Activated CD8-positive, alpha-beta memory T cell treated with anti-CD3 and anti-CD28 coated beads for 4 hours (primary cell): ENCODE measurements around the gene RDH5.

ENCODE experiments used
- DNase-seq, 2 donors: peaks; one replicate each; pipeline ENCODE4 v3.0.0-alpha.2; 2020; ENCODE audit warnings: low read depth in 2 of 2

Gene RDH5

DNA sequence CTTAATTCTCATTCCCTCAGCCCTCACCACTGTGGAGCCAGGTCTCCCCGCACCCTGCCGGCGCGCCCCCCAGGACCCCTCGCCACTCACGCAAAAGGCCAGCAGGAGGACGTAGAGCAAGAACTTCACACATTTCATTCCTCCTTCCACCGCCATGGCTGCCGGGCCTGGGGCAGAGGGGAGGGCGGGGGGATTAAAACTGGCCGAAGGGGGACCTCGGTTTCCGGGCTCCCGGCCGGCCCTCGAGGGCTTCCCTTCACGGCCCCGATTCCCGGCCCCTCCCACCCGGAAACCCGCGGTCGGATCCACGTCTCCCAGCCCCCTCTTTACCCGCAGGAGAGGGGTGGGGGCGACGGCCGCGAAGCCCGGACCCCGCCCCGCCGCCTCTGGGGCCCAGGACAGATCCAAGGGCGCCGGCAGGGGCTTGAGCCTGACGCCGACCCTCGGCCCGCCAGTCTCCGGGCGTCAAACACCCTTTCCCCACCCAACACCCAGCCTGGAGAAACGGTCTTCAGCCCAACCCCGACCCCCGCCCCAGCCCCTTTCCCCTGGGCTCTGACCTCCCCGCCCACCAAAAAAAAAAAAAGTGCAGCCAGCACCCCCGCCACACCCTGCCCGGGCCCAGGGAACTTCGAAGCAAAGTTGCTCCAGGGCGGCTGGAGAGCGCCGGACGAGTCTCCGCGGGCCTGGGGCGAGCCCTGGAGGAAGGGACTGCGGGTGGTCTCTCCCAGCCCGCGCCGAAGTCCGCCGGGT, 8.2 kb downstream of the RDH5 start:
- DNase-seq = no peak

DNA sequence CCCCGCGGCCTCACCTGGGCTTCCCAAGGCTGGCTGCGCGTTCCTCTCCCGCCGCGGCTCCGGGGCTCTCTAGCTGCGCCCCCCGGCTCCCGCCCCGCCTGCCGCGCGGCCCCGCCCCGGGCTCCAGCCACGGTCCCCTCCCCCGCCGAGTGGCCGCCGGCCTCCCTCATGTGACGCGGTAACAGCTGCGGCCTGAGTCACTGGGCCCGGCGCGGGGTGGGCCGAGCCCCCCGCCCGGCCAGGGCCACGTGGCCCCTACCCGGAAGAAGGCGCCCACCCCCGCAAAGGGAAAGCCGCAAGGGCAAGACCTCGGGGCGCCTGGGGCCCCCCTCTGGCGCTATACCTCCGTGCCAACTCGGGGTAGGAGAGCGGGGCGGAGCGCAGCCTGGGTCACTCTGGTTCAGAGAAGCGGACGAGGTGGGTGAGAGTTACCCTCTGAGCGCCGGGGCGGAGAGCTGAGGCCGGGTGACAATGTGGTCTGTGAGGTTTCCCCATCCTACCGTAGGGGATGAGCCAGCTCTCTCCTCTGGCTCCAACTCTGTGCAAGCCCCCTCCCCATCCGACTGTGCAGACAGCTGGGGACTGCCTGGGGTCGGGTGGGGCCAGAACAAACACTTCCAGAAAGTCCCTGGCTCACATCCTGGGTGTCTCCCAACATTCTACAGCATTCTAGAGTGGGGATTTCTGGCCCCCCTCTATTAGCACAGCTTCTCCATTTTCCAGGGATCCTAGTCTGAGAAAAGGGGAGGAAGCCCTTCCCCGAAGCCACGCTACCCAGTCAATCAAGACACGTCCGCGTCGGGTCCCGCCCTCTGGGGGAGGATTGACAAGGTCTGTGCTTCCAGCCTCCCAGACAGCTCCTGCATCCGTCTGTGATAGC, 9.0 kb downstream of the RDH5 start, which contains the start of gene CD63:
Gene CD63, minus strand, starts transcription at position 71 of the 880 bp plus-strand sequence. CDS start 668 bp downstream, outside the sequence.
- peak; percentile 63 to 64 for DNase-seq

DNA sequence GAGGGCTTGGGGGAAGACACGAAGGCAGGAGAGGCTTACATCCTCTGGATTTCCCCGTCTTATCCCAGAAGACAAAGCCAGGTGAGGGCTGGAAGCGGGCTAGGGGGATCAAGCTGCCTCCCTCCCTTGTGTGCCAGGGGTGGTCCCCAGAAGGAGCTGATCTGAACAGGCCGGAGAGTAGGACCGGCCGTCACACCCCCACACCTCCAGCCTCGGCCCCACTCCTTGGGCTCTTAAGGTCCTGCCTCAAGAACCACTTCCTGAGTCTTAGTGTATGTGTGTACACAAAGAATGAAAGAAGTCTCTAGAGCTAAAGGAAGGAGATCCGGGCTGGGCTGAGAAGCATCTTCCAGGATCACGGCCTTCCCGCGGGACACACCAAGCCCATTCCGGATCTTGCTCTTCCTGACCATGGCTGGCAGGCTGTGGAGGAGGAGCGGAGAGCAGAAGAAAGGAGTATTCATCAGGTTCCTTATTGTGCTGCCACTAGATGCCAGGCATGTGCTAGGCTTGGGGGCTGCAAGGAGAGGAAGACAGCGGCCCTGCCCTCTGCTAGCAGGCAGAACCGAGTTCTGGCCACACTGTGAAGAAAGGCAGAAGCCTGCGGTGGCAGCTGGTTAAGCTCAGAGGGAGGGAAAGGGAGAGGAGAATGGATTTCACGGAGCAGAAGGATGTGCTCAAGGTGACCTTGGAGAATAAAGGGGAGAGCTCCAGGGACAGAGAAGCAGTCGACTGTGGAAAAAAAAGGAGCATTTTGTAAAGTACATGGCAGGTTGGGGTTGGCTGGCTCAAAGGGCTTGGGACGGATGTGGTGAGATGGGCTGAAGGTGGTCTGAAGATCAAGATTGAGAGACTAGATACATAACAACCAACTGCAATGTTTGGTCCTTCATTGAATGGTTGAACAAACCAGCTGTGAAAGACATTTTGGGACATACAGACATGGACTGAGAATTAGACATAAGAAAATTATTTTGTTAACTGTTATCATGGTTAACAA, 9.9 kb downstream of the RDH5 start:
- DNase-seq = no peak

DNA sequence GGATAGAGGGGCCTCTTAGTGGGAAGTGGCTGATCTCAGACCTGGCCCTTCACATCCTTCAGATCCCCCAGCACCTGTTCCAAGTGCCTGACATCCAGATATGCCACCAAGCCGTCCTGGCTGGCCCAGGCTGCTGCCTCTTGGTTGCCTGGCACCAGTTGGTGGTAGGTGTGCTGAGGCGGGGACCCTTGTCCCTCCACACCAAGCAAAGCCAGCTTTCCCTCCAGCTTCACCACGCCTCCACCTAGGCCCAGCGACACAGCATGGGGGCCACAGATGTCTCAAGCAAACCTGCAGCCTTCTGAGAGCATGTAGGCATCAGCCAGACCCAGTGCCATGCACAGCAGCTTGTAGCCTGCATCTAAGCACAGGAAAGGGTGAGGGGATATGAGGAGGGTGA, 12.1 kb downstream of the RDH5 start:
- DNase-seq = no peak

DNA sequence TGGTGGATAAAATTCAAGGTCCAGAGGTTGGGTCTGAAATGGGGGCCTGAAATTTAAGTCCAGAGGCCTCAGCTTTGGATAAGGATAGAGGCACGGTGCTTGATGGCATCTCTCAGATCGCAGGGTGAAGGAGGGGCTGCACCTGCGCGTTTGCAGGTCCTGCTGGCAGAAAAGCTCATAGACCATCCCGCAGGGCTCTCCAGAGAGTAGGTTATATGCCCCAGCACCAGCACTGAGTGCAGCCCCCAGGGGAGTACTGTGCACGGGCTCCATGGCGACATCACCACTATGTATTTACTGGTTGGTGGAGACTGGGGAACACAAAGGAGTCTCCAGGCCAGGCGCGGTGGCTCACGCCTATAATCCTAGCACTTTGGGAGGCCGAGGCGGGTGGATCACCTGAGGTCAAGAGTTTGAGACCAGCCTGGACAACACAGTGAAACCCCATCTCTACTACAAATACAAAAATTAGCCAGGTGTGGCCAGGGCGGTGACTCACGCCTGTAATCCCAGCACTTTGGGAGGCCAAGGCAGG, 12.9 kb downstream of the RDH5 start:
- no peak for DNase-seq

DNA sequence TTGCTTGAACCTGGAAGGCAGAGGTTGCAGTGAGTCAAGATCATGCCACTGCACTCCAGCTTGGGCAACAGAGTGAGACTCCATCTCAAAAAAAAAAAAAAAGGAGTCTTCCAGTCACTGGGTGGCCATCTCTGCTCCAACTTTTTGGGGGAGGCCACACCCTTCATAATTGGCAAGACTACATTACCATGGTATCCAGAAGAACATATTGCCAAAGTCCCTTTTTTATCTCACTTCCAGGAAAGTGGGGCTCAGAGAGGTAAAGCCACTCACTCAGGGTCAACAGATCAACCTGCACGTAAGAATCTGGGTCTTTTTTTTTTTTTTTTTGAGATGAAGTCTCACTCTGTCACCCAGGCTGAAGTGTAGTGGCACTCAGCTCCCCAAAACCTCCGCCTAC, 13.7 kb downstream of the RDH5 start:
- no peak for DNase-seq

DNA sequence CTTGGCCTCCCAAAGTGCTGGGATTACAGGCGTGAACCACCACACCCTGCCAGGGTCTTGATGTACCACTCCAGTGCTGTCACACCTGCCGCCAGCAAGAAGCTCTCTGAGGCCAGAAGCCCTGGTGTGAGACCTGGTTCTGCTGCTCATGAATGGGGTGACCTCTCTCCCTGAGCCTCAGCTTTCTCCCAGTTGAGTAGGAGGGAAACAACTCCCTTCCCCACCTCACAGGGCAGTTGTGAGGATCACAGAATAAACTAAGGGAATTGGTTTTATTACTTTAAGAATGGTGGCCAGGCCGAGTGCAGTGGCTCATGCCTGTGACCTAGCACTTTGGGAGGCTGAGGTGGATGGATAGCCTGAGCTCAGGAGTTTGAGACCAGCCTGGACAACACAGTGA, 14.4 kb downstream of the RDH5 start:
- DNase-seq = no peak

DNA sequence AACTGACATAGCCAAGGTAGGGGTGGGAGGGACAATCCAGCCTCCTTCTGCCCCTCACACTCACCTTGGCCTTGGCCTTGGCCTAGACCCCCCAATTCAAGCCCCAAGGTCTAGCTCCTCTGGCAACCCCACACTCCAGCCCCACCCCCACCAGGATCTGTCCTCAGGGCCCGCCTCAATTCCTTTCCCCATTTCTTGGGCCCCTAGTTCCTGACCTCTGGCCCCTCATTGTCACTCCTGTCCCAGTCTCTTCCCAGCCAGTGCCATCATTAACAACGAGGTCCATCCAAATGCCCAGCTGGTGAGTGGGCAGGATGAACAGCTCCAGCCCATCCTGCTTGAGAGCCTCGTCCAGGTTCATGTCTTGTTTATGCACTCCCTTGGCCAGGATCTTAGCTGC, 15.9 kb downstream of the RDH5 start:
- no peak for DNase-seq

DNA sequence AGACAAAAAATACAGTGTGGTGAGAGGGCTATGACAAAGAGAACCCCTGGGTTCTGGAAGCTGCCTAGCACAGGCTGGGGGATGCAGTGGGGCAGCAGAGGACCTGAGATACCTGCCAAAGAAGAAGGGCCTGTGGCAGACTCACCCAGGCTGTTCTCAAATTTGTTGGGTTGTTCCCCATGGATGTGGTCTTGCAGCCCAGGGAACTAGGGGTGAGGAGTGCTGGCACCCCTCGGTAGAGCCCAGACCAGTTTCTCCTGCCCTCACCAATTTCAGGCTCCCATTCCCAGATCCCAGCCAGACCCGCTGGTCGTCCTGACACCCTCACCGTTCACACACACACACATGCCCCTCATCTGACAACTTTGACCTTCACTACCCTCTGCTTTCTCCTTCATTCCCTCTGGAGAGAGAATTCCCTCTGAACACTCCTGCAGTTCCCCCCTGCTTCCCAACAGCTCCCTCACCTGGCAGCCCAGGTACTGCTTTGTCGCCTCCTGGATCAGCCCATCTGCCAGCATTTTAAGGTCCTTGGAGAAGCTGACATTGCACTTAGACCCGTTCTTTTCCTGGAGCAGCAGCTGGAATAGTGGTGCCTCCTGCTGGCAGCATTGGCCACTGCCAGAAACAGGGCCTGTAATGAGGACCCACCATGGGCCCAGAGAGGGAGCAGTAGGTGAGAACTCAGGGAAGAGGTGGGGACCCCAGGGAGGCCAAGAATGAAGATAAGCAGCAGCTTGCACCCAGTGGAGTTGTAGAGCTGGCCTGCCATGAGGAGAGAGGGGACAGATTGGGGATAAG, 16.8 kb downstream of the RDH5 start:
- no peak for DNase-seq

DNA sequence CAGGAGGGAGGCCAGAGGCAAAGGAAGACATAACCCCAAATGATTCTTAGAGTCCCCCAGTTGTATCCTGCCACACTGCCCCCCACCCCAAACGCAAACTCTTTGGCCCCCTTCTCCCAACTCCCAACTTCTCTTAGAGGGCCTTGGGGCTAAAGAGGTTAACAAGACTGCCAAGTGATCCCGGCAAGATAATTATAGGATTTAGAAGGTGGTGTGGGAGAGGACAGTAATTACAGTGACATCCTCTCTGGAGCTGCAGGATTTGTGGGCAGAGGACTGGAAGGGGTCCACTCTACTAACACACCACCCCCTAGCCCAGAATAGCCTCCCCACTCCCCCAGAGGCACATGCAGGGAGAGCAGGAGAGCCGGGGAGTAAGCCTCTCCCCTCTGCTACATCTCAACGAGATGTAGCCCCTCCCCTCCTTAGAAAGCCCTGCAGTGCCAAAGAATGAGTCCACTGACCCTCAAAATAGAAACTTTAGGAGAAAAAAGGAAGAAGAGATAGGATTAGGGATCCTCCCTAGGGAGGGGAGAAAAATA, 17.5 kb downstream of the RDH5 start:
- DNase-seq = no peak

DNA sequence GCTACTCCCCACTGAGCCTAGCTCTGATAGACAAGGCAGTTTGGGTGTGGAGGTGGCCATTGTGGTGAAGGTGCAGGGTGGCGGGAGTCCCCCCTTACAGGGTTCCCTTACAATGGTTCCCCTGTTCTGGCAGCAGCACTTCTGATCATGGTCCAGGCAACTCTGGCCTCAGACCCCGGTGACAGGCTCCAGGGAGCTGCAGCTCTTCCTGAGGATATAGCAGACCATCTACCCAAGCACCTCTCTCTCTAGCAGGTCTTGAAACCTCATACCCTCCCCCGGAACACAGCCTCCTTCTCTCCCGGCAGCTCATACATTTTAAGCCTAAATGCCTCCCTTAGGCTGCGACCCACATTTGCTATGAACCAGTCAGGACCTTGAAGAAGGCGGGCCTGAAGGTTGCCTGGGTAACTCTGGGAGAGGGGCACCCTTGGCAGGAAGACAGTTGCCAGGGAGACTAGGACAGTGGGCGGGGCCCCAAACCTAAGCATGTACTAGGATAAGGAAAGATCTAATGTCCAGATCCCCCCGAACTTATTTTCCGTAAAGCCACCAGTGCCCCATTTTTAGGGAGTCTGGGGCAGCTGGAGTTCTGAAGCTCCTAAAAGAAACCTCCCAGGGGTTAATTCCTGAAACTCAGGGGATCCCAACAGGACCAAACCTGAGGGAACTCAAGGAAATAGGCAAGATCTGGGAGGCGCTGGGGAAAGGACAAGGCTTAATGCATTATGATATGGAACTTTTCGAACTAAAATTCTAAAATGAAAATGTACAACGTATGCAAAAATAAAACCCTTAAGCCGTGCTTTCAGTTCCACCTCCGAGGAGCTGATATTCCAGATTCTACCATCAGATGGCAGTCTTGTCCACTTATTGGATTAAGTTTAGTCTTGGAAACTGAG, 18.2 kb downstream of the RDH5 start:
- peak in 1 of 2 donors; percentile 52 for DNase-seq

DNA sequence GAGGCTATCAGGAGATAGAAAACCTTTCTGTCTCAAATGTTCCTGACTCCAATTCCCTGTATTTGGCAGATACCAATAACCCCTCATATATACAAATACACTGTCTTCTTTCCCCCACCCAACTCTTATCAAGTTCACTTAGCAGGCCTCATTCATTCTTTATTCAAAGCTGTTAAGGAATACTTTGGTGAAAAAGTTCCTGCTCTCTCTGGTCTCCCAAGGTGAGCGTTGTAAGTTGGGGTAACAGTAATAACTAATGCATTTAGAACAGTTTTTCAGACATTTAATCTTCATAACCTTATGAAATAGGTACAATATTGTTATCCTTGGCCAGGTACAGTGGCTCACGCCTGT, 18.8 kb downstream of the RDH5 start:
- no peak for DNase-seq

DNA sequence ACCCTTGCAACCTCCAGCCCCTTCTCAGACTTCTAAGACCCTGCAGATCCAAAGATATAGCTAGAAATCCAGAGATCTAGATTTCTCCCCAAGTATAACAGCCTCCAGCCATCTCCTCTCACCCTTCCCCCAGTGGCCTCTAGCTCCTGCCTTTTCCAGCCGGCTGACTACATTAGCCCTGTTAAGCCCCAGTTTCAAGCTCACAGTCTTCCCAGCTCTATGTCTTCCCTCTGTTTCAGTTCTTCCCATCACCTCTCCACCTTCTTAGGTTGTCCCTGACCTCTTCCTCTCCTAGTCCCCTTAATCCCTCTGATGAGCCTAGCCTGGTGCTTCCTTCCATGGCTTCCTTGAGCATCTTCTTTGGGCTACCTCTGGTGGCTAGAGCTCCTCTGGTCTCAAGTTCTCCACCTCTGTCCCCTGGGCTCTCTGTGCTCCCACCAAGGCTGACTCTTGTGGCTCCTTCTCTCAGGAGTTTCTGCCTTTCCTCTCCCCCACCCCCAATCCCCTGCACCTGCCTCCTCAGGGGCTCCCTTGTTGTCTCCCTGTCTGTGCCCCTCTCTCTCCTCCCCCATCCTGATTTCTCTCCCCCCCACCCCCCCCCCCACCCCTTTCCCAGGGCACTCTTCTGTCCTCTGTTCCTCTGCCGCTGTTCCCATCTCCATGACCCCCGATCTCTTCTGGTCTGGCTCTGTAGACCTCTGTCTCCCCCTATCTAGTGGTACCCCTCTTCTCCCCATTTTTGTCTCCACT, 21.9 kb downstream of the RDH5 start:
- DNase-seq = no peak

DNA sequence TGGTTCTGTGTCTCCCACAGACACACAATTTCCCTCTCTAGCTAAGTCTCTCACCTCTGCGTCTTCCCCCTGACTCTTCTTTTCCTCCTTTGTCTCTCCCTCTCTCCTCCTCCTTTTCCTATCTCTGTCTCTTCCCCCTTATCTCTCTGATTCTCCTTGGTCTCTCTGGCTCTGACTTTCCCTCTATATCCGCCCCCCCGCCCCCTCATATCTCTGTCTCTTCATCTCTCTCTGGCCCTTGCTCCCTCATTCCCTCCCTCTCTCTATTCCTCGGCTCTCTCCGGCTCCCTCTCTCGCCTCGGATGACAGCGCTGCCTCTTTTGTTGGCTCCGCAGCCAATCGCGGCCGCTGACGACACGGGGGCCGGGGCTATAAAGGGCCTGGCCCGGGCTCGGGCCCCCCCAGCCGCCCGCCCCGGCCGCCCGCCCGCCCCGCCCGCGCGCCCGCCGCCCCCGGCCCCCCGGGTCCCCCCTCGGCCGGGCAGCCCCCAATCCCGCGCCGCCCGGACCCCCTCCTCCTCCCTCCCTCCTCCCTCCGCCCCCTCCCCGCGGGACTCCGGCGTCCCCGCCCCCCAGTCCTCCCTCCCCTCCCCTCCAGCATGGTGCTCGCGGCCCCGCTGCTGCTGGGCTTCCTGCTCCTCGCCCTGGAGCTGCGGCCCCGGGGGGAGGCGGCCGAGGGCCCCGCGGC, 22.7 kb downstream of the RDH5 start, which contains the start of gene GDF11:
Gene GDF11, plus strand, starts transcription at position 404 of the 687 bp plus-strand sequence. Its CDS starts 195 bp downstream, at position 599.
- DNase-seq = peak; percentile 36 to 45

DNA sequence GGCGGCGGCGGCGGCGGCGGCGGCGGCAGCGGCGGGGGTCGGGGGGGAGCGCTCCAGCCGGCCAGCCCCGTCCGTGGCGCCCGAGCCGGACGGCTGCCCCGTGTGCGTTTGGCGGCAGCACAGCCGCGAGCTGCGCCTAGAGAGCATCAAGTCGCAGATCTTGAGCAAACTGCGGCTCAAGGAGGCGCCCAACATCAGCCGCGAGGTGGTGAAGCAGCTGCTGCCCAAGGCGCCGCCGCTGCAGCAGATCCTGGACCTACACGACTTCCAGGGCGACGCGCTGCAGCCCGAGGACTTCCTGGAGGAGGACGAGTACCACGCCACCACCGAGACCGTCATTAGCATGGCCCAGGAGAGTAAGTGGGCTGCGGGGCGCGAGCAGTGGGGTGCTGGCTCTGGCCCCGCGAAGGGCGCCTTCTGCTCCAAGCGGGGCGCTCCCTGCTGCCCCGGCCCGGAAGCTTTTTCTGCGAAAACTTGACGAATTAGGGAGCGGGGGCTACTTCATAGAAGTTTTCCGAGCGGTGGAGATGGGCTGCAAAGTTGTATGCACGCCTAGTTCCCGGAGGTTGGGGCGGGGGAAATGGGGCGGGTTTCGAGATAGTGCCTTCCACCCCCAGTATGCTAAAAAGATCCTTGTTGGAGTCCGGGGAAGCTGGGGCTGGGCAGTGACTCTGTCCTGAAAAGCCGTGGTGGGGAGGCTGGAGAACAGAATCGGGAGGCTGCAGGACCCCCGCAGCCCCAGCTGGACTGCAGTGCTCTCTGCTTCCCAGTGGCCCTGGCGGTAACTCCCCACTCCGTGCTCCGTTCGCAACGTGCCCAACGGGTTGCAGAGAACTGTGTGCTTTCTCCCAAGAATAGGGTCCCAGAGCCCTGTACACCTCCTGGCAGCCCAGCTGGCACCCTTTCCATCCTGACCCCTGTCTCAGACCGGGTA, 23.5 kb downstream of the RDH5 start:
- DNase-seq = no peak

DNA sequence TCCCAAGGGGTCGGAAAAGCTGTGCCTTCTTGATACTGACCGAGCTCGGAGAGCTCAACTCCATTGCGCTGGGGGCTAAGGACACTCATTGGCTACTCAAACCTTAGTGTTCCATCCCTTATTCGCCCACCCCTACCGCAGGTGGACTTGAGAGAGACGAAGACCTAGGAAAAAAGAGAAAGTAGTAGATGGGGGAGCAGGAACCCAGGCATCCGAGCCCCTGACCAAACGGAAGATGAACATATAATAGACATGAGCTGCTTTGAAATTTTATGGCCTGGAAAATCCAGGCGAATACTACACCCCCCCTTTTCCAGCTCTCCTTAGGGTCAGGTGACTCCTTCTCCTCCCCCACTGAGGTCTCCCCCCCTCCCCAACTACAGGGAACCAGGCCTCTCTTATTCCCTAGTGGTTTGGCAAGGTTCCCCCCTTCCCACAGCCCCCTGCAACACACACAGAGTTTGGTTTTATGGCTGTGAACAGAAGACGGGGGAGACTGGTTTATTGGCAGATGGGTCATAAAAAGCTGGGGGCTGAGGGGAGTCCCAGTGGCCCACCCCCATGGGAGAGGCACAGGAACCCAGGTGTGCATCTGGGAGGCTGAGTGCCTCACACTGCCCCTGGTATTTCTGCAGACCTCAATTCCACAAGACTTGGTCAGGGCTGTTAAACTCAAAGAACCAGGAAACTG, 24.3 kb downstream of the RDH5 start:
- DNase-seq = no peak
